GM18873 (cell line): ENCODE data around the gene C10orf71.

Experiments
- ATAC-seq: cut with Tn5 transposase; IDR thresholded peaks from one replicate; pipeline ENCODE4 v1.9.1; 2021; ENCODE audit warnings: mild to moderate bottlenecking, moderate library complexity, moderate number of reproducible peaks; ENCODE audit not compliant: unreplicated experiment, low FRiP score

C10orf71 gene

GRCh38 chr10:49272251-49273081 lies 26.5 kb upstream of the C10orf71 start:
- ATAC-seq, result no peak

- ATAC-seq, result no peak
Measured at GRCh38 chr10:49273082-49273465, 25.9 kb upstream of the C10orf71 start.

- no peak for ATAC-seq
Measured at GRCh38 chr10:49273626-49274025, 25.3 kb upstream of the C10orf71 start.

GRCh38 chr10:49274886-49275285 lies 24.1 kb upstream of the C10orf71 start:
- no peak for ATAC-seq

GRCh38 chr10:49275896-49276295 lies 23.1 kb upstream of the C10orf71 start:
- no peak for ATAC-seq

- no peak for ATAC-seq
Measured at GRCh38 chr10:49276596-49276995, 22.4 kb upstream of the C10orf71 start.

GRCh38 chr10:49277973-49278372 lies 21.0 kb upstream of the C10orf71 start:
- ATAC-seq, result no peak

- ATAC-seq, result no peak
Measured at GRCh38 chr10:49278497-49278981, 20.4 kb upstream of the C10orf71 start.

GRCh38 chr10:49279015-49279880 lies 19.7 kb upstream of the C10orf71 start:
- no peak for ATAC-seq

GRCh38 chr10:49280001-49280408 lies 19.0 kb upstream of the C10orf71 start:
- no peak for ATAC-seq

GRCh38 chr10:49281461-49281860 lies 17.5 kb upstream of the C10orf71 start:
- no peak for ATAC-seq

GRCh38 chr10:49282306-49282705 lies 16.7 kb upstream of the C10orf71 start:
- ATAC-seq, result no peak

- ATAC-seq, result no peak
Measured at GRCh38 chr10:49282879-49283341, 16.1 kb upstream of the C10orf71 start.

- no peak for ATAC-seq
Measured at GRCh38 chr10:49283491-49283890, 15.5 kb upstream of the C10orf71 start.

GRCh38 chr10:49284356-49284755 lies 14.6 kb upstream of the C10orf71 start:
- no peak for ATAC-seq

GRCh38 chr10:49285232-49285631 lies 13.7 kb upstream of the C10orf71 start:
- ATAC-seq, result no peak

GRCh38 chr10:49286686-49287085 lies 12.3 kb upstream of the C10orf71 start:
- ATAC-seq, result no peak

GRCh38 chr10:49287689-49288340 lies 11.2 kb upstream of the C10orf71 start:
- ATAC-seq, result no peak

- no peak for ATAC-seq
Measured at GRCh38 chr10:49288341-49289065, 10.5 kb upstream of the C10orf71 start.

GRCh38 chr10:49289480-49289879 lies 9.5 kb upstream of the C10orf71 start:
- ATAC-seq, result no peak
